Fibroblast of skin of right quadriceps (primary cell): ENCODE measurements around the gene NOP56.
"Not testable (repeated sequence)": the region's sequence is repeated elsewhere in the genome, so short reads cannot be mapped to it uniquely, and the experiment has no call there.

Source experiments
- DNase-seq: peaks from one replicate; pipeline ENCODE4 v3.0.0-alpha.2; 2013

NOP56 gene

GRCh38 chr20:2688041-2688591 lies 35.7 kb downstream of the NOP56 start:
- DNase-seq, result peak; percentile 38

- DNase-seq, result no peak
Measured at GRCh38 chr20:2690213-2690612, 37.8 kb downstream of the NOP56 start.

- DNase-seq, result no peak
Measured at GRCh38 chr20:2690718-2691117, 38.3 kb downstream of the NOP56 start.

GRCh38 chr20:2691127-2691526 lies 38.7 kb downstream of the NOP56 start:
- no peak for DNase-seq

GRCh38 chr20:2691663-2692035 lies 39.2 kb downstream of the NOP56 start:
- DNase-seq, result no peak

- peak; percentile 14 for DNase-seq
Measured at GRCh38 chr20:2692036-2692885, 39.8 kb downstream of the NOP56 start, which contains the start of gene EBF4. TSS of gene EBF4 (plus strand) at chr20:2692780. CDS start at chr20:2693646, 866 bp downstream.

GRCh38 chr20:2692886-2693285 lies 40.5 kb downstream of the NOP56 start:
- no peak for DNase-seq

- peak; percentile 15 for DNase-seq
Measured at GRCh38 chr20:2693286-2694007, 41.0 kb downstream of the NOP56 start.

- DNase-seq, result no peak
Measured at GRCh38 chr20:2694008-2694471, 41.6 kb downstream of the NOP56 start.

GRCh38 chr20:2694519-2694918 lies 42.1 kb downstream of the NOP56 start:
- DNase-seq, result no peak

GRCh38 chr20:2695206-2695983 lies 43.0 kb downstream of the NOP56 start:
- no peak for DNase-seq

- DNase-seq, result not testable (repeated sequence)
Measured at GRCh38 chr20:2695984-2696525, 43.6 kb downstream of the NOP56 start.

- no peak for DNase-seq
Measured at GRCh38 chr20:2696646-2697045, 44.2 kb downstream of the NOP56 start.

GRCh38 chr20:2697768-2698167 lies 45.3 kb downstream of the NOP56 start:
- no peak for DNase-seq

GRCh38 chr20:2698186-2698817 lies 45.9 kb downstream of the NOP56 start:
- DNase-seq, result no peak

GRCh38 chr20:2698912-2699311 lies 46.5 kb downstream of the NOP56 start:
- DNase-seq, result no peak

GRCh38 chr20:2699775-2700413 lies 47.5 kb downstream of the NOP56 start:
- DNase-seq, result no peak

- DNase-seq, result no peak
Measured at GRCh38 chr20:2700913-2701620, 48.6 kb downstream of the NOP56 start.

GRCh38 chr20:2701671-2702081 lies 49.2 kb downstream of the NOP56 start:
- DNase-seq, result no peak

- no peak for DNase-seq
Measured at GRCh38 chr20:2703716-2704475, 51.5 kb downstream of the NOP56 start.
